HEK293 (cell line): Measurements from ENCODE around the gene LIPA.

ENCODE experiments used
- CTCF ChIA-PET: fragments of 350-600 bp; formaldehyde crosslinking; extraction: SDS; loops from one replicate; lab custom pipeline; 2021; ENCODE audit warnings: antibody characterized with exemption; lab: Yijun Ruan, JAX
- POLR2A ChIA-PET: fragments of 300-600 bp; formaldehyde crosslinking; extraction: SDS; loops from one replicate; lab custom pipeline; 2020; ENCODE audit warnings: antibody characterized with exemption, inconsistent platforms; lab: Yijun Ruan, JAX
- H3K27ac ChIP-seq: fragments of 200-500 bp; sonication (Bioruptor generic); 2 replicates; pipeline ENCODE4 v1.5.1; 2014; ENCODE audit warnings: low read depth, low read length, control low read depth, inconsistent platforms; ENCODE audit errors: extremely low read depth
- H3K36me3 ChIP-seq, 2 experiments: fragments of 200-500 bp in 1 of 2; sonication (Bioruptor generic) in 1 of 2; 1 replicate in 1 of 2; 2 replicates in 1 of 2; pipeline ENCODE4 v1.5.1; 2014 to 2017; ENCODE audit warnings: inconsistent platforms in 2 of 2, low read length in 2 of 2; ENCODE audit not compliant: control insufficient read depth in 2 of 2, insufficient read depth in 1 of 2
- H3K4me1 ChIP-seq: fragments of 200-500 bp; sonication (Bioruptor generic); 2 replicates; pipeline ENCODE4 v1.5.1; 2014; ENCODE audit warnings: mild to moderate bottlenecking, low read length, inconsistent platforms; ENCODE audit not compliant: control insufficient read depth, insufficient read depth
- H3K4me3 ChIP-seq: 2 replicates; pipeline ENCODE4 v1.5.1; 2011; ENCODE audit warnings: low read depth, mild to moderate bottlenecking, control low read depth, low read length, moderate library complexity
- H3K9me3 ChIP-seq: fragments of 200-500 bp; sonication (Bioruptor generic); 2 replicates; pipeline ENCODE4 v1.5.1; 2014; ENCODE audit warnings: low read depth, low read length, inconsistent platforms; ENCODE audit not compliant: control insufficient read depth, insufficient read depth
- RBAK ChIP-seq: fragments of 450-650 bp; formaldehyde crosslinking; IDR thresholded peaks from 2 replicates; pipeline ENCODE4 v1.5.1; 2016; ENCODE audit warnings: missing biosample characterization, missing genetic modification characterization
- SETDB1 ChIP-seq: IDR thresholded peaks from one replicate; pipeline ENCODE4 v1.6.1; 2017; ENCODE audit warnings: mild to moderate bottlenecking, low read length, moderate library complexity, mixed read lengths; ENCODE audit not compliant: insufficient read length
- TRIM28 ChIP-seq: IDR thresholded peaks from 2 replicates; pipeline ENCODE4 v1.6.1; 2011; ENCODE audit warnings: low read length, control low read depth, borderline replicate concordance
- ZBTB48 ChIP-seq: fragments of 450-650 bp; formaldehyde crosslinking; IDR thresholded peaks from 2 replicates; pipeline ENCODE4 v1.5.1; 2016; ENCODE audit warnings: missing biosample characterization, missing genetic modification characterization
- ZFHX2 ChIP-seq: fragments of 450-650 bp; formaldehyde crosslinking; conservative IDR thresholded peaks from 2 replicates; pipeline ENCODE4 v1.5.1; 2016; ENCODE audit warnings: missing biosample characterization, missing genetic modification characterization
- ZNF24 ChIP-seq: fragments of 450-650 bp; formaldehyde crosslinking; IDR thresholded peaks from 2 replicates; pipeline ENCODE4 v1.5.1; 2016; ENCODE audit warnings: missing biosample characterization, missing genetic modification characterization
- ZNF26 ChIP-seq: fragments of 450-650 bp; formaldehyde crosslinking; IDR thresholded peaks from 2 replicates; pipeline ENCODE4 v1.5.1; 2016; ENCODE audit warnings: missing biosample characterization, missing genetic modification characterization
- ZNF266 ChIP-seq: fragments of 450-650 bp; formaldehyde crosslinking; IDR thresholded peaks from 2 replicates; pipeline ENCODE4 v1.5.1; 2016; ENCODE audit warnings: missing biosample characterization, missing genetic modification characterization, low read depth
- ZNF302 ChIP-seq: fragments of 450-650 bp; formaldehyde crosslinking; IDR thresholded peaks from 2 replicates; pipeline ENCODE4 v1.5.1; 2016; ENCODE audit warnings: missing biosample characterization, missing genetic modification characterization, low read depth
- ZNF37A ChIP-seq: fragments of 450-650 bp; IDR thresholded peaks from 2 replicates; pipeline ENCODE4 v1.5.1; 2018; ENCODE audit warnings: missing biosample characterization, missing genetic modification characterization
- ZNF549 ChIP-seq: fragments of 450-650 bp; IDR thresholded peaks from 2 replicates; pipeline ENCODE4 v1.5.1; 2018; ENCODE audit warnings: missing biosample characterization, missing genetic modification characterization, mild to moderate bottlenecking, inconsistent platforms, moderate library complexity
- ZNF571 ChIP-seq: fragments of 450-650 bp; formaldehyde crosslinking; IDR thresholded peaks from 2 replicates; pipeline ENCODE4 v1.5.0; 2017; ENCODE audit warnings: missing biosample characterization, missing genetic modification characterization
- ZNF670 ChIP-seq: fragments of 450-650 bp; formaldehyde crosslinking; IDR thresholded peaks from 2 replicates; pipeline ENCODE4 v1.5.1; 2016; ENCODE audit warnings: missing biosample characterization, missing genetic modification characterization, low read depth
- ZNF704 ChIP-seq: fragments of 450-650 bp; formaldehyde crosslinking; IDR thresholded peaks from 2 replicates; pipeline ENCODE4 v1.5.1; 2016; ENCODE audit warnings: missing biosample characterization, missing genetic modification characterization
- ZNF768 ChIP-seq: fragments of 450-650 bp; formaldehyde crosslinking; IDR thresholded peaks from 2 replicates; pipeline ENCODE4 v1.5.1; 2018; ENCODE audit warnings: missing biosample characterization, mild to moderate bottlenecking, missing genetic modification characterization
- ZSCAN30 ChIP-seq: fragments of 450-650 bp; IDR thresholded peaks from 2 replicates; pipeline ENCODE4 v1.5.1; 2018; ENCODE audit warnings: missing biosample characterization, mild to moderate bottlenecking, missing genetic modification characterization, moderate library complexity
- ZSCAN4 ChIP-seq: fragments of 450-650 bp; formaldehyde crosslinking; IDR thresholded peaks from 2 replicates; pipeline ENCODE4 v1.5.1; 2017; ENCODE audit warnings: missing biosample characterization, missing genetic modification characterization

The LIPA gene

GRCh38 chr10:89283025-89283935 is 31.7 kb upstream of the LIPA start:
- Histone ChIP-seq H3K9me3 (no peaks in the 10 kb centered on the region), H3K4me3 (no peak overlapping the region), H3K4me1 (peaks cover 2% of the 10 kb centered on the region), H3K27ac (no peak overlapping the region), H3K36me3 (no peaks in the 10 kb centered on the region)
- no peak for TF ChIP-seq ZSCAN4 (tag by site-specific recombination)
- POLR2A ChIA-PET = no interaction called here
- CTCF ChIA-PET = interaction anchor here (0.6 kb wide), 1 partner anchor 496 kb away, joined by 3 read pairs; no protein-coding TSS in a partner anchor

- ChIA-PET POLR2A (no interaction called here), CTCF (no interaction called here)
- H3K4me1 ChIP-seq = peaks cover 4% of the 10 kb centered on the region
Observed at GRCh38 chr10:89281606-89282395, 30.2 kb upstream of the LIPA start.

DNA sequence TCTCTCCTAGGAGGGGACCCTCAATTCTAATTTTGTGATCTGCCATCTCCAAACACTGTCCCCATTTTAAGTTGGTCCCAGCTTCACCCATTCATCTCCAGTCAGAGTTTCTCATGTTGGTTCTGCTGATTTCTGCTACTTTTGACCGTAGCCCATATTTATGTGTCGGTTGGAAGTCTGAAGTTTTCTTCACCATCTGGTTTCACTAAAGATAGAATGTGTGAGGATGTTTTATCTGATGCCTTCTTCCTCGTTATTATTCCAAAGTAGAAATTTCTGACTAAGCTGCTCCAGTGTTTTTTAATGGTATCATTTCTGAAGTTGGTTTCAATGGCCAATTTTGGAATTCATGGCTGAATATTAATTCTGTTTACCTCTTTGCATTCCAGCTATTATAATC is 28.9 kb upstream of the LIPA start:
- ChIA-PET POLR2A (no interaction called here), CTCF (no interaction called here)
- TF ChIP-seq ZNF768 (tag by site-specific recombination) (no peak), ZNF670 (tag by site-specific recombination) (no peak), ZNF704 (tag by site-specific recombination) (no peak), ZNF24 (no peak), ZNF266 (no peak), ZNF37A (no peak), TRIM28 (no peak), ZBTB48 (tag by site-specific recombination) (no peak), ZFHX2 (tag by site-specific recombination) (no peak), ZNF26 (tag by site-specific recombination) (no peak), ZNF571 (tag by site-specific recombination) (no peak), SETDB1 (no peak), RBAK (tag by site-specific recombination) (no peak), ZNF549 (no peak), ZSCAN30 (tag by site-specific recombination) (no peak)
- Histone ChIP-seq H3K27ac (no peak overlapping the region), H3K4me1 (peaks cover 4% of the 10 kb centered on the region), H3K9me3 (no peaks in the 10 kb centered on the region), H3K36me3 (no peaks in the 10 kb centered on the region), H3K4me3 (no peak overlapping the region)

More at GRCh38 chr10:89281606-89282395, 30.2 kb upstream of the LIPA start:
- Histone ChIP-seq H3K27ac (no peak overlapping the region), H3K36me3 (no peaks in the 10 kb centered on the region), H3K4me3 (no peak overlapping the region), H3K9me3 (no peaks in the 10 kb centered on the region)
- TF ChIP-seq ZNF302 = no peak
- TF ChIP-seq, all 188 proteins: peak for 0
